Smooth muscle cell (in vitro differentiated cells): ENCODE results near the gene SLC25A18. TPM values are rescaled to one million over a fixed set of nuclear protein-coding genes. Genes with fewer than 3 reads are reported as not detected.

Source experiments
- DNase-seq: peaks from one replicate; lab custom pipeline; 2025; ENCODE audit not compliant: unreplicated experiment; lab: John Stamatoyannopoulos, UW
- H2AFZ ChIP-seq: fragments of 200-600 bp; sonication (generic); 2 replicates; pipeline ENCODE4 v1.6.0; 2016; ENCODE audit warnings: antibody characterized with exemption, low read depth, mild to moderate bottlenecking
- H3F3A ChIP-seq: fragments of 200-600 bp; sonication (generic); 2 replicates; pipeline ENCODE4 v1.6.0; 2017; ENCODE audit warnings: antibody characterized with exemption, low read depth
- H3K27ac ChIP-seq: fragments of 200-600 bp; sonication (generic); 2 replicates; pipeline ENCODE4 v1.5.1; 2016; ENCODE audit warnings: low read depth, mild to moderate bottlenecking
- H3K27me3 ChIP-seq: fragments of 200-600 bp; sonication (generic); 2 replicates; pipeline ENCODE4 v1.6.1; 2016; ENCODE audit warnings: low read depth, mild to moderate bottlenecking
- H3K36me3 ChIP-seq: fragments of 200-600 bp; sonication (generic); 2 replicates; pipeline ENCODE4 v1.5.1; 2016; ENCODE audit warnings: low read depth
- H3K4me1 ChIP-seq: fragments of 200-600 bp; sonication (generic); 2 replicates; pipeline ENCODE4 v1.5.1; 2016; ENCODE audit warnings: low read depth
- H3K4me2 ChIP-seq: fragments of 200-600 bp; sonication (generic); 2 replicates; pipeline ENCODE4 v1.6.0; 2016; ENCODE audit warnings: mild to moderate bottlenecking
- H3K4me3 ChIP-seq: fragments of 200-600 bp; sonication (generic); 2 replicates; pipeline ENCODE4 v1.5.1; 2016; ENCODE audit warnings: mild to moderate bottlenecking
- H3K79me2 ChIP-seq: fragments of 200-600 bp; sonication (generic); 2 replicates; pipeline ENCODE4 v1.6.0; 2016; ENCODE audit warnings: low read depth, mild to moderate bottlenecking
- H3K9ac ChIP-seq: fragments of 200-600 bp; sonication (generic); 2 replicates; pipeline ENCODE4 v1.6.0; 2016; ENCODE audit warnings: low read depth
- H3K9me3 ChIP-seq: fragments of 200-600 bp; sonication (generic); replicated peaks from 2 replicates; pipeline ENCODE4 v1.5.1; 2016; ENCODE audit warnings: low read depth
- H4K20me1 ChIP-seq: fragments of 200-600 bp; sonication (generic); 2 replicates; pipeline ENCODE4 v1.6.0; 2016; ENCODE audit warnings: low read depth
- CTCF ChIP-seq: fragments of 200-600 bp; sonication (generic); IDR thresholded peaks from 2 replicates; pipeline ENCODE4 v1.5.1; 2017; ENCODE audit warnings: borderline replicate concordance, mild to moderate bottlenecking, antibody characterized with exemption; ENCODE audit not compliant: insufficient read depth, poor library complexity, severe bottlenecking
- WGBS: methylation state at CpG from one replicate; pipeline ENCODE4 v1.1.7; 2016; ENCODE audit warnings: low lambda C conversion rate; 5-methylcytosine and 5-hydroxymethylcytosine counted together
- polyA plus RNA-seq: library from polyadenylated mRNA; unstranded; fragments of >200 nt; fragmentation: Nextera tagmentation; extraction: Ambion mirVana; gene quantifications from 2 replicates; pipeline ENCODE4 v1.2.1, GENCODE V29; 2016
- total RNA-seq: library from RNA; depleted of rRNA; stranded (reverse); fragments of >200 nt; gene quantifications from 2 replicates; pipeline ENCODE4 v1.2.3, GENCODE V29; 2014

The SLC25A18 gene
- total and polyA plus RNA-seq, 2 experiments from 2014 or later = 0.06 to 0.31 TPM

GRCh38 chr22:17589810-17590375, 26.6 kb downstream of the SLC25A18 start:
- H3K79me2 ChIP-seq = no peaks in the 10 kb centered on the region
- no peaks in the 10 kb centered on the region for H3F3A ChIP-seq
- H3K9me3 ChIP-seq = no peaks in the 10 kb centered on the region
- no peak for DNase-seq
- no peak overlapping the region for H2AFZ ChIP-seq
- TF ChIP-seq CTCF = no peak
- no peak overlapping the region for H3K4me3 ChIP-seq
- H3K27ac ChIP-seq = no peak overlapping the region
- no peaks in the 10 kb centered on the region for H3K27me3 ChIP-seq
- H3K4me1 ChIP-seq = no peaks in the 10 kb centered on the region
- peaks cover 14% of the 10 kb centered on the region for H3K36me3 ChIP-seq
- H3K9ac ChIP-seq = no peak overlapping the region
- no peaks in the 10 kb centered on the region for H4K20me1 ChIP-seq
- 94% methylated on average over 10 of the region's 10 CpGs for WGBS
- H3K4me2 ChIP-seq = no peak overlapping the region

- no peaks in the 10 kb centered on the region for H3K4me1 ChIP-seq
- no peak for TF ChIP-seq CTCF
- no peak overlapping the region for H3K27ac ChIP-seq
- H3K36me3 ChIP-seq = peaks cover 14% of the 10 kb centered on the region
- no peaks in the 10 kb centered on the region for H3K27me3 ChIP-seq
- H3K4me3 ChIP-seq = no peak overlapping the region
- H3F3A ChIP-seq = no peaks in the 10 kb centered on the region
- H3K79me2 ChIP-seq = no peaks in the 10 kb centered on the region
- no peak for DNase-seq
- 98% methylated on average over 5 of the region's 5 CpGs for WGBS
- H3K9me3 ChIP-seq = no peaks in the 10 kb centered on the region
- H3K4me2 ChIP-seq = no peak overlapping the region
- no peak overlapping the region for H2AFZ ChIP-seq
- no peaks in the 10 kb centered on the region for H4K20me1 ChIP-seq
- no peak overlapping the region for H3K9ac ChIP-seq
These were observed 27.3 kb downstream of the SLC25A18 start for GRCh38 chr22:17590586-17590985.

GRCh38 chr22:17592201-17592600, 28.9 kb downstream of the SLC25A18 start:
- no peaks in the 10 kb centered on the region for H3K4me1 ChIP-seq
- no peaks in the 10 kb centered on the region for H3K27me3 ChIP-seq
- H3K9me3 ChIP-seq = no peaks in the 10 kb centered on the region
- H3K9ac ChIP-seq = no peak overlapping the region
- no peak for TF ChIP-seq CTCF
- no peak for DNase-seq
- no peaks in the 10 kb centered on the region for H4K20me1 ChIP-seq
- no peak overlapping the region for H3K4me2 ChIP-seq
- no peak overlapping the region for H3K4me3 ChIP-seq
- H2AFZ ChIP-seq = no peak overlapping the region
- H3K36me3 ChIP-seq = peaks cover 18% of the 10 kb centered on the region
- no peak overlapping the region for H3K27ac ChIP-seq
- WGBS = 99% methylated on average over 5 of the region's 5 CpGs
- H3K79me2 ChIP-seq = no peaks in the 10 kb centered on the region
- no peaks in the 10 kb centered on the region for H3F3A ChIP-seq

- H3K4me1 ChIP-seq = no peaks in the 10 kb centered on the region
- H3F3A ChIP-seq = no peaks in the 10 kb centered on the region
- no peak for TF ChIP-seq CTCF
- no peaks in the 10 kb centered on the region for H3K79me2 ChIP-seq
- H3K27ac ChIP-seq = no peak overlapping the region
- DNase-seq = no peak
- no peaks in the 10 kb centered on the region for H3K9me3 ChIP-seq
- H4K20me1 ChIP-seq = peaks cover 4% of the 10 kb centered on the region
- H3K27me3 ChIP-seq = no peaks in the 10 kb centered on the region
- H3K36me3 ChIP-seq = peaks cover 37% of the 10 kb centered on the region
- 97% methylated on average over 6 of the region's 6 CpGs for WGBS
- no peak overlapping the region for H3K4me2 ChIP-seq
- H3K9ac ChIP-seq = no peak overlapping the region
- no peak overlapping the region for H3K4me3 ChIP-seq
- H2AFZ ChIP-seq = no peak overlapping the region
These were observed 32.9 kb downstream of the SLC25A18 start for GRCh38 chr22:17596226-17596625.
